22Rv1 (cell line): Measurements from ENCODE around the gene HMX2.

Experiments
- H3K27ac ChIP-seq: fragments of 450-650 bp; 2 replicates; pipeline ENCODE4 v1.5.1; 2017
- CTCF ChIP-seq: fragments of 450-650 bp; IDR thresholded peaks from 2 replicates; pipeline ENCODE4 v1.5.1; 2017; ENCODE audit warnings: mild to moderate bottlenecking
- ZFX ChIP-seq: fragments of 450-650 bp; IDR thresholded peaks from 2 replicates; pipeline ENCODE4 v1.6.1; 2017; ENCODE audit warnings: antibody characterized with exemption, borderline replicate concordance

HMX2 gene

DNA sequence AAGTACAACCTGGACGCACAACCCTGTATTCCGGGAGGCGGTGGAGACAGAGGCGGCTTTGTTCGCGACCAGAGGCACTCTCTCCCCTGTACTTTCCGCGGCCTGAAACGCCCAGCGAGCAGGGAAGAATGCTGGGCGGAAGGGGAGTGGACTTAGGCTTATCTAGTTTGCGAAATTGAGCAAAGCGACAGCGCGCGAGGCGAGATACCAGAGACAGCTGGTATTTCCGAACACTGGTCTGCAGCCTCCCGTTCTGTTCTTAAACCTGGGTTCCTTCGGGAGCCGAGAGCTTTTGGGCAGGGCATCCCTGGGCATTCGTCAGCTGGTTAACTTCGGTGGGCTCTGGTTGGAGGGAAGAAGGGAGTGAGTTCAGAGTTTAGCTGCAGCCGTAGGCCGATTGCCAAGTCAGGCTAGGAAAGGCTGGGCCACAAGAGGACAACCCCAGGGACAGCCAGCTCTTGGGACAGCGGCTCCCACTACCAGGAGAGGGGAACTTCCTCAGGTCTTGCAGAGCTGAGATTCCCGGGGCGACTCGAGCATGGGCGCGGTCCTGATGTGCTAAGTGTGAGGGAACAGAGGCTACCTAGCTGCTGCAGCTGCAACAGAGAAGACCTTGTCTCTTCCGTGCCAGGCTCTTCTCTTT is 8.3 kb upstream of the HMX2 start:
- H3K27ac ChIP-seq, result no peak overlapping the region
- TF ChIP-seq CTCF (no peak), ZFX (no peak)

- no peak overlapping the region for H3K27ac ChIP-seq
- TF ChIP-seq CTCF (peak; percentile 8; the same call in 1 of the 2 replicates), ZFX (no peak)
Measured at GRCh38 chr10:123140164-123140982, 7.6 kb upstream of the HMX2 start.

DNA sequence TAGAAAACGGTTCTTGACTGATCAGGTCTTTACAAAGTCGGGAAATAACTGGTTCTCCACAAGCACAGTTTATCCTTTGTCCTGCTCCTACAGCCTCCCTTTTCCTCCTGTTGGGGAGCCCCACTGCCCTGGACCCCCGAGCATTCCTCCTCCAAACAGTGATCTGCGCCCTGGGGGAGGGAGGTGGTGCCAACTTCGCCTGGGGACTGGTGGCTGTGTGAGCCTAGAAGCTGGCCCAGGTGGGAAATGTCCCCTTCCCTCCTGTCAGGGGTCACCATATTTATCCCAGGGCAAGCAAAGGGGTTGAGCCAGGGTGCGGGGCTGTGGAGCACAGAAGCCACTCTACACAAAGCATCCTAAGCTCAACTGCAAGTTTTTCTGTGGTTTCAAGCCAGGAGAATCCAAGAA is 6.9 kb upstream of the HMX2 start:
- no peak for TF ChIP-seq CTCF
- no peak for TF ChIP-seq ZFX
- H3K27ac ChIP-seq, result no peak overlapping the region

- H3K27ac ChIP-seq, result no peak overlapping the region
- TF ChIP-seq CTCF, result no peak
- no peak for TF ChIP-seq ZFX
Measured at GRCh38 chr10:123141791-123142700, 5.9 kb upstream of the HMX2 start.

DNA sequence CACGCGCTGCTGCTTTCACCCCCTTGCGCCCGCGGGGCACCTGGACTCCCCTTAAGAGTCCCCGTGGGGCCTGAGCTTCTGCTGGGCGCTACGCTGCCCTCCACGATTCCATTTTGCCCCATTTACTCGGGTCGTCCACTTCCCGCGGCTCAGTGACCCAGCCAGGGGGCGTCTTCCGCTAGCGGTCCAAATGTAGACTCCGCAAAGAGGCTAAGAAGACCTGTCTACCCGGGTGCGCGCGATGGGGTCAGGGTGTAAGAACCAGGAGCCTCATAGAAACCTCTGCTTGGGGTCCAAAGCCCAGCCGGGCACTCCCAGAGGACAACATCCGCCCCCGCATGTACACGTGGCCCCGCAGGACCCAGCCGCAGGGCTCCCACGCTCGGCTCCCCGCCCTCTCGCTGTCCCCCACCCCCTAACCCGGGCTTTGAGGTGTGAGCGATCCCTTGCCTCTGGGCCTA is 5.2 kb upstream of the HMX2 start:
- TF ChIP-seq ZFX (no peak), CTCF (no peak)
- no peak overlapping the region for H3K27ac ChIP-seq

GRCh38 chr10:123143162-123143824 is 4.6 kb upstream of the HMX2 start:
- no peak overlapping the region for H3K27ac ChIP-seq
- no peak for TF ChIP-seq ZFX
- no peak for TF ChIP-seq CTCF
